ENCODE measurements around the gene AKAP5. TPM values are rescaled to one million over a fixed set of nuclear protein-coding genes. Genes with fewer than 3 reads are reported as not detected.

The AKAP5 gene
- total and polyA plus RNA-seq, 9 of the 15 experiments (the other 6 are each of a cell fraction or from before 2014, with no cell fraction given): 0.06 to 0.94 (median 0.34) TPM

DNA sequence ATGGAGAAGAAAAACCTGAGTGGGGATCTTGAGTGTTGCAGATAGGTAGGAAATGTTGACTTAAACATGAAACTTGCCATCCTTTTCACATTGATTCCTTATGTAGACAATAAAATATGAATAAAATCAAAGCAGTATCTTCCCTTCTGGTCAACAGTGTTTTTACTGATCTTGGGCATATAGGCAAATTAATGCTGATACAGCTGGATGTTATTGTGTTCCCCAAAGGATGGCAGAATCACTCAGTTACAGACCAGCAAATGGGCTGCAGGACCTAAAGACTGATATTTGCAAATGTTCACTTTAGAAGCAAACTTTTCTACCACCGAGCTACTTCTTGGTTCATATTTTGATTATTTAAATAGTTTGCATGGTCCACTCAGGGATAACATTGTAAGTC, 43.3 kb upstream of the AKAP5 start:
- ATAC-seq (no peak), DNase-seq (ENCODE audit: extremely low read depth in 1 of 4, low spot score in 3 of 4) (no peak), FAIRE-seq (no peak)
- H3K9me1 ChIP-seq (ENCODE audit: control insufficient read depth, insufficient read depth, low read length): no peaks in the 10 kb centered on the region
- TF ChIP-seq NCOA2 (IDR thresholded peaks at IDR 0.05; ENCODE audit: partially characterized antibody in 2 of 2) (no peak), POLR3A (IDR thresholded peaks at IDR 0.05; ENCODE audit: borderline replicate concordance, extremely low read depth, insufficient read depth, insufficient read length) (no peak), PTRF (tag; IDR thresholded peaks at IDR 0.05) (no peak), ZNF707 (CRISPR knock-in tag; conservative IDR thresholded peaks at IDR 0.05) (no peak), ZNF316 (IDR thresholded peaks at IDR 0.05) (peak; percentile 58; the same call in 1 of the 2 replicates), C11orf30 (IDR thresholded peaks at IDR 0.05; ENCODE audit: low read depth) (peak; percentile 27; the same call in 1 of the 2 replicates), MAFF (IDR thresholded peaks at IDR 0.05; ENCODE audit: low read length) (peak; percentile 17; the same call in 1 of the 2 replicates)
- no peak overlapping the region for H3K4me3 ChIP-seq
- no peaks in the 10 kb centered on the region for H3K9me3 ChIP-seq (replicated peaks; ENCODE audit: control insufficient read depth, insufficient read depth, low read depth, low read length)
- in situ Hi-C loops (cut with MboI): no loop called here
- H3K9ac ChIP-seq (ENCODE audit: insufficient read depth in 1 of 2, low read depth in 2 of 2, low read length in 2 of 2): no peak overlapping the region
- ChIA-PET CTCF (ENCODE audit: low intra/inter-chr PET ratio) (no interaction called here), POLR2A (interaction anchor here (0.8 kb wide), 1 partner anchor 87 kb away, joined by 3 read pairs; no protein-coding TSS in a partner anchor)
- intact Hi-C loops (cut with micrococcal nuclease): loop anchor here (10.0 kb wide), 1 partner anchor 77 kb away; no protein-coding TSS in a partner anchor
- H3K27me3 ChIP-seq (ENCODE audit: control insufficient read depth in 2 of 2, insufficient read depth in 2 of 2, low read length in 2 of 2): no peaks in the 10 kb centered on the region
- H3K4me1 ChIP-seq (replicated peaks in 1 of 2; ENCODE audit: control insufficient read depth in 2 of 2, insufficient read depth in 2 of 2, low read length in 2 of 2): no peaks in the 10 kb centered on the region
- peaks cover 84% of the 10 kb centered on the region for H3K36me3 ChIP-seq (ENCODE audit: control insufficient read depth, insufficient read depth, low read length)
- H4K20me1 ChIP-seq (replicated peaks; ENCODE audit: control insufficient read depth, insufficient read depth, low read length): no peaks in the 10 kb centered on the region
- no peak overlapping the region for H3K27ac ChIP-seq (ENCODE audit: extremely low read depth, low read depth, low read length)
- no peak overlapping the region for H3K4me2 ChIP-seq (ENCODE audit: insufficient read depth, low read length)
- no peaks in the 10 kb centered on the region for H3K79me2 ChIP-seq (ENCODE audit: control insufficient read depth, insufficient read depth, low read length)
- BruUV-seq (replicated peaks): no TSS peak
- no peak overlapping the region for H2AFZ ChIP-seq (ENCODE audit: low read depth, low read length)
- WGBS (ENCODE audit: insufficient coverage, low coverage, missing lambda C conversion rate): 92% methylated on average over 1 of the region's 1 CpG

DNA sequence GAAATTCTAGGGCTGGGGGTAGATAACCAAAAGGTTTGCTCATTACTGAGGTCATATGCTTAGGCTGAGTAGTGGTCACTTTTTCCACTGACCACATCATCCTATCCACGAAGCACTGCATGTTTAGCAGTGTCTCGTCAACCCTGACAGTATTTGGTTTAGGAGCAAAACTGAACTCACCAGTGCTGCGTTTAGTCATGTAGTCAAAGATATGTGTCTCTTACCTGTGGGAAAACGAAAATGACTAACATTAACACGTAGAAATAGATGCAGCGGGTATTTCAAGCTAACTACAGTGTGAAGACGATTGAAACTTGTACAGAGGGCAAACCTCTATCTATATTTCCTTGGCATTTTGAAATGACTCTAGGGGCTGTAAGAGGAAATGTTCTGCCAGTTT, 42.5 kb upstream of the AKAP5 start:
- H3K27me3 ChIP-seq (ENCODE audit: control insufficient read depth in 2 of 2, insufficient read depth in 2 of 2, low read length in 2 of 2): no peaks in the 10 kb centered on the region
- no peaks in the 10 kb centered on the region for H3K79me2 ChIP-seq (ENCODE audit: control insufficient read depth, insufficient read depth, low read length)
- H3K4me1 ChIP-seq (replicated peaks in 1 of 2; ENCODE audit: control insufficient read depth in 2 of 2, insufficient read depth in 2 of 2, low read length in 2 of 2): no peaks in the 10 kb centered on the region
- no peak overlapping the region for H2AFZ ChIP-seq (ENCODE audit: low read depth, low read length)
- no peak overlapping the region for H3K4me3 ChIP-seq
- FAIRE-seq: no peak
- intact Hi-C loops (cut with micrococcal nuclease): loop anchor here (10.0 kb wide), 1 partner anchor 78 kb away; no protein-coding TSS in a partner anchor
- in situ Hi-C loops (cut with MboI): no loop called here
- H3K36me3 ChIP-seq (ENCODE audit: control insufficient read depth, insufficient read depth, low read length): peaks cover 84% of the 10 kb centered on the region
- no peaks in the 10 kb centered on the region for H3K9me3 ChIP-seq (replicated peaks; ENCODE audit: control insufficient read depth, insufficient read depth, low read depth, low read length)
- H4K20me1 ChIP-seq (replicated peaks; ENCODE audit: control insufficient read depth, insufficient read depth, low read length): no peaks in the 10 kb centered on the region
- CTCF ChIA-PET (ENCODE audit: low intra/inter-chr PET ratio): no interaction called here
- DNase-seq (ENCODE audit: extremely low read depth in 1 of 4, low spot score in 3 of 4): no peak
- POLR2A ChIA-PET: no interaction called here
- BruUV-seq (replicated peaks): no TSS peak
- 90% methylated on average over 7 of the region's 7 CpGs for WGBS (ENCODE audit: insufficient coverage, low coverage, missing lambda C conversion rate)
- ATAC-seq: no peak
- no peaks in the 10 kb centered on the region for H3K9me1 ChIP-seq (ENCODE audit: control insufficient read depth, insufficient read depth, low read length)
- H3K4me2 ChIP-seq (ENCODE audit: insufficient read depth, low read length): no peak overlapping the region
- H3K9ac ChIP-seq (ENCODE audit: insufficient read depth in 1 of 2, low read depth in 2 of 2, low read length in 2 of 2): no peak overlapping the region
- H3K27ac ChIP-seq (ENCODE audit: extremely low read depth, low read depth, low read length): no peak overlapping the region
- TF ChIP-seq, protein P1, sequence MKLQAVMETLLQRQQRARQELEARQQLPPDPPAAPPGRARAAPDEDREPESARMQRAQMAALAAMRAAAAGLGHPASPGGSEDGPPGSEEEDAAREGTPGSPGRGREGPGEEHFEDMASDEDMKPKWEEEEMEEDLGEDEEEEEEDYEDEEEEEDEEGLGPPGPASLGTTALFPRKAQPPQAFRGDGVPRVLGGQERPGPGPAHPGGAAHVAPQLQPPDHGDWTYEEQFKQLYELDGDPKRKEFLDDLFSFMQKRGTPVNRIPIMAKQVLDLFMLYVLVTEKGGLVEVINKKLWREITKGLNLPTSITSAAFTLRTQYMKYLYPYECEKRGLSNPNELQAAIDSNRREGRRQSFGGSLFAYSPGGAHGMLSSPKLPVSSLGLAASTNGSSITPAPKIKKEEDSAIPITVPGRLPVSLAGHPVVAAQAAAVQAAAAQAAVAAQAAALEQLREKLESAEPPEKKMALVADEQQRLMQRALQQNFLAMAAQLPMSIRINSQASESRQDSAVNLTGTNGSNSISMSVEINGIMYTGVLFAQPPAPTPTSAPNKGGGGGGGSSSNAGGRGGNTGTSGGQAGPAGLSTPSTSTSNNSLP (IDR thresholded peaks at IDR 0.05; ENCODE audit: borderline replicate concordance, low read depth, low read length): no peak
- no peak for TF ChIP-seq ZNF274 (IDR thresholded peaks at IDR 0.05; ENCODE audit: borderline replicate concordance, low read depth, low read length)
- TF ChIP-seq PML (IDR thresholded peaks at IDR 0.05; ENCODE audit: low read length): no peak
- TF ChIP-seq TBP (optimal IDR thresholded peaks at IDR 0.05; ENCODE audit: low read depth, low read length): no peak
- TF ChIP-seq TCF7 (IDR thresholded peaks at IDR 0.05; ENCODE audit: borderline replicate concordance): no peak
- no peak for TF ChIP-seq PHTF2 (CRISPR knock-in tag; IDR thresholded peaks at IDR 0.05)
- no peak for TF ChIP-seq CTBP1 (IDR thresholded peaks at IDR 0.05; ENCODE audit: borderline replicate concordance)
- TF ChIP-seq SP1 (CRISPR knock-in tag; IDR thresholded peaks at IDR 0.05): no peak
- no peak for TF ChIP-seq TEAD1 (CRISPR knock-in tag; IDR thresholded peaks at IDR 0.05)
- no peak for TF ChIP-seq E2F3 (CRISPR knock-in tag; IDR thresholded peaks at IDR 0.05)

Data from K562 (cell line).